K562 (cell line): Measurements from ENCODE around the gene DOCK1. TPM values are rescaled to one million over a fixed set of nuclear protein-coding genes. Genes with fewer than 3 reads are reported as not detected.

Source experiments
- ATAC-seq: fragments of 200-7000 bp; cut with Tn5 transposase; 3 replicates; pipeline ENCODE4 v1.9.1; 2020; ENCODE audit warnings: moderate library complexity
- BruUV-seq: library from RNA; stranded (reverse); fragments of 400-500 nt; replicated peaks from 2 replicates; lab custom pipeline; 2021; lab: Mats Ljungman, UMichigan
- CTCF ChIA-PET: fragments of 300-600 bp; formaldehyde crosslinking; extraction: SDS; loops from one replicate; lab custom pipeline; 2021; ENCODE audit warnings: low intra/inter-chr PET ratio; lab: Yijun Ruan, JAX
- POLR2A ChIA-PET: fragments of 300-600, 350-650 bp; sonication (Branson Sonifier 250); formaldehyde crosslinking; extraction: SDS; loops from one replicate; lab custom pipeline; 2021; ENCODE audit warnings: antibody characterized with exemption, inconsistent platforms; lab: Yijun Ruan, JAX
- DNase-seq, 4 experiments: peaks; one replicate each; pipeline versions ENCODE4 v3.0.0 to v3.0.0-alpha.2; 2011 to 2018; ENCODE audit warnings: low spot score in 3 of 4, mixed read lengths in 3 of 4; ENCODE audit errors: extremely low read depth in 1 of 4
- FAIRE-seq: peaks from 2 replicates; lab custom pipeline; 2011; peaks lifted over from hg19 to GRCh38; lab: Jason Lieb, UNC
- H2AFZ ChIP-seq: 2 replicates; pipeline ENCODE4 v1.6.0; 2011; ENCODE audit warnings: low read depth, low read length, control low read depth, inconsistent platforms
- H3K27ac ChIP-seq: fragments of 200-600 bp; 3 replicates; pipeline ENCODE4 v1.8.0; 2011; ENCODE audit warnings: low read depth, mild to moderate bottlenecking, control low read depth, inconsistent platforms, low read length, moderate library complexity, mixed read lengths; ENCODE audit errors: extremely low read depth
- H3K27me3 ChIP-seq, 2 experiments: fragments of 300-600 bp in 1 of 2; 2 replicates in 1 of 2; 3 replicates in 1 of 2; pipeline versions ENCODE4 v1.6.0 to v1.8.0; 2011; ENCODE audit warnings: inconsistent platforms in 2 of 2, low read length in 2 of 2, mild to moderate bottlenecking in 1 of 2, mixed read lengths in 1 of 2, moderate library complexity in 1 of 2; ENCODE audit not compliant: control insufficient read depth in 2 of 2, insufficient read depth in 2 of 2
- H3K36me3 ChIP-seq: fragments of 300-600 bp; 3 replicates; pipeline ENCODE4 v1.8.0; 2011; ENCODE audit warnings: mild to moderate bottlenecking, low read length, inconsistent platforms; ENCODE audit not compliant: control insufficient read depth, insufficient read depth
- H3K4me1 ChIP-seq, 2 experiments: fragments of 200-600 bp in 1 of 2; replicated peaks in 1 of 2; 2 replicates in 1 of 2; 3 replicates in 1 of 2; pipeline versions ENCODE4 v1.5.1 to v1.8.0; 2011; ENCODE audit warnings: inconsistent platforms in 2 of 2, low read length in 2 of 2, mild to moderate bottlenecking in 1 of 2, mixed read lengths in 1 of 2, moderate library complexity in 1 of 2; ENCODE audit not compliant: control insufficient read depth in 2 of 2, insufficient read depth in 2 of 2
- H3K4me2 ChIP-seq: 2 replicates; pipeline ENCODE4 v1.6.1; 2011; ENCODE audit warnings: low read length, control low read depth, inconsistent platforms, mixed read lengths; ENCODE audit not compliant: insufficient read depth
- H3K4me3 ChIP-seq: fragments of 200-600 bp; sonication (generic), shearing (Covaris generic); 2 replicates; pipeline ENCODE4 v1.5.1; 2016; ENCODE audit warnings: control low read depth, inconsistent platforms
- H3K79me2 ChIP-seq: fragments of 200-600 bp; 3 replicates; pipeline ENCODE4 v1.8.0; 2011; ENCODE audit warnings: low read length, inconsistent platforms; ENCODE audit not compliant: control insufficient read depth, insufficient read depth
- H3K9ac ChIP-seq, 2 experiments: 2 replicates each; pipeline versions ENCODE4 v1.6.0 to v1.6.1; 2011; ENCODE audit warnings: low read depth in 2 of 2, low read length in 2 of 2, control low read depth in 1 of 2, inconsistent platforms in 1 of 2, mild to moderate bottlenecking in 1 of 2, mixed read lengths in 1 of 2; ENCODE audit not compliant: insufficient read depth in 1 of 2
- H3K9me1 ChIP-seq: one replicate; pipeline ENCODE4 v1.6.0; 2011; ENCODE audit warnings: inconsistent platforms, mild to moderate bottlenecking, low read length, moderate library complexity; ENCODE audit not compliant: control insufficient read depth, insufficient read depth
- H3K9me3 ChIP-seq: replicated peaks from 2 replicates; pipeline ENCODE4 v1.5.1; 2011; ENCODE audit warnings: low read depth, low read length, inconsistent platforms; ENCODE audit not compliant: control insufficient read depth, insufficient read depth
- H4K20me1 ChIP-seq: replicated peaks from 2 replicates; pipeline ENCODE4 v1.6.1; 2011; ENCODE audit warnings: low read length, inconsistent platforms, mixed read lengths; ENCODE audit not compliant: control insufficient read depth, insufficient read depth
- CHD1 ChIP-seq: fragments of 200-600 bp; sonication (generic); IDR thresholded peaks from one replicate; pipeline ENCODE4 v1.6.1; 2012; ENCODE audit warnings: mild to moderate bottlenecking, moderate library complexity, low read length, inconsistent platforms
- CHD2 ChIP-seq: IDR thresholded peaks from 2 replicates; pipeline ENCODE4 v1.6.1; 2011; ENCODE audit warnings: low read depth, low read length
- ELF4 ChIP-seq: fragments of 450-650 bp; formaldehyde crosslinking; IDR thresholded peaks from 2 replicates; pipeline ENCODE4 v1.4.0; 2022; ENCODE audit warnings: missing genetic modification characterization
- SFPQ ChIP-seq: fragments of 200-400 bp; formaldehyde crosslinking; IDR thresholded peaks from 2 replicates; pipeline ENCODE4 v1.6.1; 2017; ENCODE audit warnings: mild to moderate bottlenecking, low read depth, low read length, moderate library complexity
- ZNF274 ChIP-seq: IDR thresholded peaks from 2 replicates; pipeline ENCODE4 v1.6.1; 2011; ENCODE audit warnings: low read depth, mild to moderate bottlenecking, low read length, moderate library complexity, borderline replicate concordance
- ZNF592 ChIP-seq: fragments of 450-650 bp; IDR thresholded peaks from 2 replicates; pipeline ENCODE4 v1.6.1; 2017; ENCODE audit warnings: antibody characterized with exemption, mild to moderate bottlenecking
- whole genome bisulfite sequencing: fragments of 100-300 bp; shearing (Covaris generic); methylation state at CpG from one replicate; pipeline ENCODE4 v1.1.6; 2016; ENCODE audit warnings: low coverage, mixed read lengths; ENCODE audit not compliant: insufficient coverage; ENCODE audit errors: missing lambda C conversion rate; 5-methylcytosine and 5-hydroxymethylcytosine counted together
- in situ Hi-C: fragments of 300-500 bp; cut with MboI; formaldehyde crosslinking; loops from 4 replicates; pipeline ENCODE4 v1.15.0; 2018; ENCODE audit warnings: inconsistent platforms, mixed read lengths
- intact Hi-C: fragments of 100-400 bp; cut with micrococcal nuclease; formaldehyde crosslinking; loops from 2 replicates; pipeline ENCODE4 v1.14.2; 2022
- polyA plus RNA-seq, 8 experiments: library from polyadenylated mRNA; depleted of rRNA in 4 of 8; stranded (reverse) in 5 of 8; unstranded in 3 of 8; fragments of >200 nt; fragmentation: Nextera tagmentation in 2 of 8; fragmentation: Illumina TruSeq in 1 of 8; extraction: Ambion mirVana in 2 of 8; extraction: Trizol in 1 of 8; gene quantifications; 2 replicates each; pipeline versions ENCODE4 v1.2.1 to v1.2.3, GENCODE V29; 2011 to 2014; ENCODE audit warnings: inconsistent platforms in 1 of 8, missing spikeins in 1 of 8
- total RNA-seq, 7 experiments: library from RNA; depleted of rRNA in 6 of 7; stranded (reverse); fragments of >200 nt in 6 of 7; fragmentation: Illumina TruSeq in 2 of 7; extraction: Trizol in 2 of 7; gene quantifications; 2 replicates each; pipeline versions ENCODE4 v1.2.1 to v1.2.3, GENCODE V29; 2011 to 2021; ENCODE audit warnings: low replicate concordance in 1 of 7

The DOCK1 gene
- total and polyA plus RNA-seq, 9 of the 15 experiments (the other 6 are each of a cell fraction or from before 2014, with no cell fraction given), result 0.31 TPM; not detected in 8

- no peak for FAIRE-seq
- CTCF ChIA-PET, result no interaction called here
Measured at GRCh38 chr10:127157506-127158200, 252.4 kb downstream of the DOCK1 start.

More at GRCh38 chr10:127157506-127158200, 252.4 kb downstream of the DOCK1 start:
- Histone ChIP-seq H3K9ac (no peak overlapping the region), H3K36me3 (no peaks in the 10 kb centered on the region)
- in situ Hi-C loops, result no loop called here
- TF ChIP-seq ZNF592 (no peak), SFPQ (no peak), ELF4 (CRISPR knock-in tag) (no peak), CHD1 (no peak), ZNF274 (no peak), CHD2 (no peak)
- TF ChIP-seq, all 486 proteins: peak for 0
- Histone ChIP-seq H3K4me2 (no peak overlapping the region), H3K9me1 (no peaks in the 10 kb centered on the region), H3K79me2 (no peaks in the 10 kb centered on the region), H3K27me3 (no peaks in the 10 kb centered on the region), H3K4me1 (no peaks in the 10 kb centered on the region), H3K4me3 (no peak overlapping the region), H4K20me1 (no peaks in the 10 kb centered on the region), H3K9me3 (no peaks in the 10 kb centered on the region), H2AFZ (no peak overlapping the region), H3K27ac (no peak overlapping the region)
- DNase-seq (no peak), ATAC-seq (no peak)
- POLR2A ChIA-PET, result no interaction called here
- no TSS peak for BruUV-seq
- intact Hi-C loops, result no loop called here
- whole genome bisulfite sequencing, result 0% methylated on average over 2 of the region's 2 CpGs
